Coronary artery (tissue), 2 donors: Measurements from ENCODE around the gene LGI4.
A peak's percentile ranks its signal among the peaks of the same experiment; 100 is the strongest.

Experiments
- DNase-seq: peaks from one replicate; pipeline ENCODE4 v3.0.0-alpha.2; 2017; ENCODE audit warnings: low spot score
- H3K27ac ChIP-seq, 2 donors: fragments of 200-600 bp; sonication (generic); one replicate each; pipeline ENCODE4 v1.5.1; 2016 to 2019
- H3K4me3 ChIP-seq: fragments of 200-600 bp; sonication (generic); 2 replicates; pipeline ENCODE4 v1.5.1; 2016; ENCODE audit warnings: mild to moderate bottlenecking, moderate library complexity
- TF ChIP-seq, protein P1 (sequence below): fragments of 200-600 bp; sonication (generic); IDR thresholded peaks from one replicate; pipeline ENCODE4 v1.5.1; 2019; ENCODE audit warnings: antibody characterized with exemption

Gene LGI4

DNA sequence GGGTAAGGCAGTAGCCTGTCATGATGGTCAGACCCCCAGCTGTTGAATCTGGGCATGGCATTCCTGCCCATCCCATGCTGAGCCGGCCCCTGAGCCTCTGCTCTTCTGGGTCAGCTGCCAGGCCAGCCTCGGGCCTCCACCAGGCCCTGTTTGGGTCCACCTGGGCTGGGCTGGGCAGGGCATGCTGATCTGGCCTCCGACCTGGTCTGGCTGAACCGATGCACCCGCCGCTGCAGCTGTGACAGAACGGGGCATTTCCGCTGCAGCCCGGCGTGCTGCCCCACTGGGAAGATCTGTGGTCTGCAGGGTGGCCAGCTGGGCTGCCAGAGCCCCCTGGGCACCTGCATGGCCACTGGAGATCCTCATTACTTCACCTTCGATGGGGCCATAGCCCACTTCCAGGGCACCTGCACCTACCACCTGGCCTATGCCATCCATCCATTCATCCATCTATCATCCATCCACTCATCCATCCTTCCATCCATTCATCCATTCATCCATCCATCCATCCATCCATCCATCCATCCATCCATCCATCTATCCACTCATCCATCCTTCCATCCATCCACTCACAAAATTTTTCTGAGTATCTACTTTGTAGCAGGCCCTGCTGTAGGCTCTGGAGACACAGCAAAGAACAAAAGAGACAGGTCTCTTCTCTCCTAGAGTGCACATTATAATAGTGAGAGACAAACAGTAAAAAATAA, 40.8 kb downstream of the LGI4 start:
- Histone ChIP-seq H3K4me3 (no peak overlapping the region), H3K27ac (no peak overlapping the region)
- DNase-seq: no peak
- TF ChIP-seq, protein P1, sequence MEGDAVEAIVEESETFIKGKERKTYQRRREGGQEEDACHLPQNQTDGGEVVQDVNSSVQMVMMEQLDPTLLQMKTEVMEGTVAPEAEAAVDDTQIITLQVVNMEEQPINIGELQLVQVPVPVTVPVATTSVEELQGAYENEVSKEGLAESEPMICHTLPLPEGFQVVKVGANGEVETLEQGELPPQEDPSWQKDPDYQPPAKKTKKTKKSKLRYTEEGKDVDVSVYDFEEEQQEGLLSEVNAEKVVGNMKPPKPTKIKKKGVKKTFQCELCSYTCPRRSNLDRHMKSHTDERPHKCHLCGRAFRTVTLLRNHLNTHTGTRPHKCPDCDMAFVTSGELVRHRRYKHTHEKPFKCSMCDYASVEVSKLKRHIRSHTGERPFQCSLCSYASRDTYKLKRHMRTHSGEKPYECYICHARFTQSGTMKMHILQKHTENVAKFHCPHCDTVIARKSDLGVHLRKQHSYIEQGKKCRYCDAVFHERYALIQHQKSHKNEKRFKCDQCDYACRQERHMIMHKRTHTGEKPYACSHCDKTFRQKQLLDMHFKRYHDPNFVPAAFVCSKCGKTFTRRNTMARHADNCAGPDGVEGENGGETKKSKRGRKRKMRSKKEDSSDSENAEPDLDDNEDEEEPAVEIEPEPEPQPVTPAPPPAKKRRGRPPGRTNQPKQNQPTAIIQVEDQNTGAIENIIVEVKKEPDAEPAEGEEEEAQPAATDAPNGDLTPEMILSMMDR: no peak

DNA sequence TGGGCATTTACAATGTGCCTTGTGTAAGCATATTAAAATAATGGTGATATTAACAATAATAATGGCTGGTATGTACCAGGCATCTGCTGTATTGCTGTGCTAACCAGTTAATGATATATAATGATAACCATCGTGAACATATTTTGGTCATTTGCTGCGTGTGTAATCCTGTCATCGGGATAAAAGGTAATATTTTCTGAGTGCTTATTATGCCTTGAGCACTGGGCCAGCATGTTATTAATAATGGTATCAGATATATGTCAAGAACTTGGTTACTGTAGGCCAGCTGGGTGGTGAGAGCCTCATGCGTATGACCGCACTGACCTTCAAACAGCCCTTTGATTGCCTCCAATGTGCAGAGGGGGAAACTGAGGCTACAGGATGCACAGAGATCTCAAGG, 41.4 kb downstream of the LGI4 start:
- H3K27ac ChIP-seq: no peak overlapping the region
- DNase-seq: no peak
- H3K4me3 ChIP-seq: no peak overlapping the region
- TF ChIP-seq, protein P1: no peak

DNA sequence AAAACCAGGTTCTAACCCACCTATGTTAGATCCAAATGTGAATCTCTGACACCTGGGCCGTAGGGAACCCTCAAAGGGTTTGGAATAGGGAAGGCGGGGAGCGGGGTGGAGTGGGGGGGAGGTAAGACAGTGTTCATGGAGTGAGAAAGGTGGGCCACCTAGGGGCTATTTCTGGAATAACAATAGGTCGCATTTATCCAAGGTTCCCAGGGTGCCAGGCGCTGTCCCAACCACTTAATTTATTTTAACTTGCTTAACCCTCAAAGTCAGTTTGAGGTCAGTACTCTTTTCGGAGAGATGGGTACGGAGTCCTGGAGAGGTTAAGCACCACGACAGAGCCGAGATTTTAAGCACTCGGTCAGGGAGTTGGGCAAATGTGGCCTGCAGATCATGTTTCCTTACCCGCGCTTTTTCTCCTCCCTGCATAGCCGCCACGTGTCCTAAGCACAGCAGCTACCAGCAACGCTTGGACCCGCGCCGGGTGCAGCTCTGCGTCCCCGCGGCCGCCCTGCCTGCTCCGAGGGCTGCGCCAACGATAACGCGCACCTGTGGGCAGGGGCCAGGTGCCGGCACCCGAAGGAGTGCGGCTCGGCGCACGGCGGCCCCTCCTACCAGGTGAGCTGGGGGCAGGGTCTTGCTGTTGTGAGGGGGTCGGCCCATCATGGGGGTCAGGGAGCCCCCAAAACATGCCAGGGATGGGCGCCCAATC, 44.2 kb downstream of the LGI4 start:
- DNase-seq: no peak
- Histone ChIP-seq H3K27ac (no peak overlapping the region), H3K4me3 (peak overlapping the region; percentile 45)
- TF ChIP-seq, protein P1: peak; percentile 33

DNA sequence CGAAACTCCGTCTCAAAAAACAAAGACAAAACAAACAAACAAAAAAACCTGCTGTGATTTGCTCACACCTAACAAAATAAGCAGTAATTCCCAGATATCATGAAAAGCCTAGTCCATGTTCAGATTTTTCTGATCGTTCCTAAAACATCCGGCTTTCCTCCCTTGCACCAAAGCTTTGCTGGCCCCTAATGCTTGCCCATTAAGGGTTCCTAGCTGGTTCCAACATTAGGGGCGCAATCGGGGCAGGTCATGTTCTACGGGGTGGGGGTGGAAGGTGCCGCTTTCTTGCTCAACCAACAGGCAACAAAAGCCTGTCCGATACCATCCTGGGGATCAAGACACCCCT, 44.7 kb downstream of the LGI4 start:
- TF ChIP-seq, protein P1: no peak
- H3K4me3 ChIP-seq: no peak overlapping the region
- H3K27ac ChIP-seq: no peak overlapping the region
- no peak for DNase-seq

DNA sequence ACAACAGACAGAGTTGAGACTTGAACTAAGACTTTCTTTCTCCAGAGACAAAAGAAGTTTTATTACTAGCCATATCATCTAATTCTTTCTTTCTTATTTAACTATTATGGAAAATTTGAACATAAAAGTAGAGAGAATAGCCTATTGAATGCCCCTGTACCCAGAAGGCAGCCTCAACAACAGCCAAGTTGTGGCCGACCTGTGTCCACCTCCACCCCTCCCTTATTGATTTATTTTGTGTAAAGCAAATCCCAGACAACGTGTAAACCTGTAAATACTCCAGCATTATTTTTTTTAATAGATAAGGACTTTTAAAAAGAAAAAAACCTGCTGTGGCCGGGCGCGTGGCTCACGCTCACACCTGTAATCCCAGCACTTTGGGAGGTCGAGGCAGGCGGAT, 45.3 kb downstream of the LGI4 start:
- no peak for DNase-seq
- Histone ChIP-seq H3K27ac (no peak overlapping the region), H3K4me3 (no peak overlapping the region)
- TF ChIP-seq, protein P1: no peak

DNA sequence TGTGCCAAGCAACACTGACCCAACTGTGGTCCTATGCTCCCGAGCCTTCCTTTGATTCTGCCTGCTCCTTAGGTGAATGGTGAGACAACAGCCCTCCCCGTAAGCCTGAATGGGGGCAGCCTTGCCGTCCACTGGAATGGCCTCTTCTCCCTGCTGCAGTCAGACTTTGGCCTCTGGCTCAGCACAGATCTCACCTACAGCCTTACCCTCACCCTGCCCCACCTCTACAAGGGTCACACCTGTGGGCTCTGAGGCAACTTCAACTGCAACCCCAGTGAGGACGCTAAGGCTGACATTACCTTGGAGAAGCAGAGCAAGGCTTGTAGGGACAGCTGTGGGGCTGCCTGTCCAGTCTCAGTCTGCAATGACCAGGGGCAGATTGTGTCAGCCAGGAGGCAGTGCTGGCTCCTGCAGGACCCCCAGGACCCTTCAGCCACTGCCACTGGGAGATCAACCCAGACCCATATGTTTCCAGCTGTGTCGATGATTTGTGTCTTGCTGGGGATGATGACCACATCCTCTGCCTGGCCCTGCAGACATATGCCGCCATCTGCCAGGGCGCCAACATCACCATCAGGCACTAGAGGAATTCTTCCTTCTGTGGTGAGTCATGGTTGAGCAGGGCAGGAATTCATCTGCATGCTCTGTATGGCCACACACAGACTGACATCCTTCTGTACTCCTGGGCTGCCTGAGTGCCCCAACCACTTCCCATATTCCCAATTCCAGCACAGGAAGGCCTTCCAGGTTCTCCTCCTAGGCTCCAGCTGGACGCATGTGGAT, 46.5 kb downstream of the LGI4 start:
- TF ChIP-seq, protein P1: no peak
- H3K4me3 ChIP-seq: no peak overlapping the region
- no peak overlapping the region for H3K27ac ChIP-seq
- no peak for DNase-seq
